ENCODE results near the gene GRM3. TPM values are rescaled to one million over a fixed set of nuclear protein-coding genes. Genes with fewer than 3 reads are reported as not detected.
"Not testable (repeated sequence)": the region's sequence is repeated elsewhere in the genome, so short reads cannot be mapped to it uniquely, and the experiment has no call there.

The GRM3 gene
- total RNA-seq = 0.05 TPM
- 0.07 TPM for polyA plus RNA-seq
- long read RNA-seq, donor 1 = 0 reads
- long read RNA-seq, donor 2 = 0 reads
- long read RNA-seq, donor 3 = 0 reads
- long read RNA-seq, donor 4 = 0 reads
- long read RNA-seq, donor 5 = 0 reads
- long read RNA-seq, donor 6 = 0 reads
- long read RNA-seq, donor 7 = 0 reads
- long read RNA-seq, donor 8 = 0 reads
- long read RNA-seq, donor 9 = 0 reads
- long read RNA-seq, donor 10 = 0 reads

- Histone ChIP-seq H3K9me3 (ENCODE audit: control insufficient read depth in 2 of 2, insufficient read depth in 1 of 2, low read length in 1 of 2) (no peaks in the 10 kb centered on the region), H3K27ac (ENCODE audit: low read depth in 1 of 2, low read length in 1 of 2) (no peak within 1 kb of the TSS), H3K4me1 (ENCODE audit: control insufficient read depth in 2 of 2, insufficient read depth in 2 of 2, low read length in 2 of 2) (no peaks in the 10 kb centered on the region), H3K36me3 (ENCODE audit: control insufficient read depth in 2 of 2, insufficient read depth in 2 of 2, low read length in 1 of 2) (no peaks in the 10 kb centered on the region), H3K4me3 (ENCODE audit: low read length in 2 of 2) (no peak within 1 kb of the TSS), H3K27me3 (ENCODE audit: control insufficient read depth in 2 of 2, insufficient read depth in 1 of 2, low read length in 1 of 2) (peaks cover 12 to 28% of the 10 kb centered on the region in 2 donors)
- 4% methylated on average over 23 of the region's 23 CpGs for WGBS
- DNase-seq (ENCODE audit: low read depth in 6 of 9, low spot score in 9 of 9) = no peak
Observed at GRCh38 chr7:86643561-86644281, at the start of gene GRM3. GRM3 (plus strand) TSS chr7:86643909; CDS start chr7:86765146, 121,237 bp downstream.

GRCh38 chr7:86598311-86598710, 45.4 kb upstream of the GRM3 start:
- no peak overlapping the region for H3K4me3 ChIP-seq (ENCODE audit: low read length in 2 of 2)
- no peaks in the 10 kb centered on the region for H3K27me3 ChIP-seq (ENCODE audit: control insufficient read depth in 2 of 2, insufficient read depth in 1 of 2, low read length in 1 of 2)
- DNase-seq (ENCODE audit: low read depth in 6 of 9, low spot score in 9 of 9) = no peak
- H3K9me3 ChIP-seq (ENCODE audit: control insufficient read depth in 2 of 2, insufficient read depth in 1 of 2, low read length in 1 of 2) = peaks cover 1 to 4% of the 10 kb centered on the region in 2 donors
- no peaks in the 10 kb centered on the region for H3K36me3 ChIP-seq (ENCODE audit: control insufficient read depth in 2 of 2, insufficient read depth in 2 of 2, low read length in 1 of 2)
- no peak overlapping the region for H3K27ac ChIP-seq (ENCODE audit: low read depth in 1 of 2, low read length in 1 of 2)
- 74% methylated on average over 15 of the region's 15 CpGs for WGBS
- H3K4me1 ChIP-seq (ENCODE audit: control insufficient read depth in 2 of 2, insufficient read depth in 2 of 2, low read length in 2 of 2) = no peaks in the 10 kb centered on the region

GRCh38 chr7:86598721-86599120, 45.0 kb upstream of the GRM3 start:
- no peaks in the 10 kb centered on the region for H3K4me1 ChIP-seq (ENCODE audit: control insufficient read depth in 2 of 2, insufficient read depth in 2 of 2, low read length in 2 of 2)
- 96% methylated on average over 9 of the region's 9 CpGs for WGBS
- no peak for DNase-seq (ENCODE audit: low read depth in 6 of 9, low spot score in 9 of 9)
- H3K27me3 ChIP-seq (ENCODE audit: control insufficient read depth in 2 of 2, insufficient read depth in 1 of 2, low read length in 1 of 2) = no peaks in the 10 kb centered on the region
- H3K36me3 ChIP-seq (ENCODE audit: control insufficient read depth in 2 of 2, insufficient read depth in 2 of 2, low read length in 1 of 2) = no peaks in the 10 kb centered on the region
- peaks cover 1 to 4% of the 10 kb centered on the region in 2 donors for H3K9me3 ChIP-seq (ENCODE audit: control insufficient read depth in 2 of 2, insufficient read depth in 1 of 2, low read length in 1 of 2)
- no peak overlapping the region for H3K27ac ChIP-seq (ENCODE audit: low read depth in 1 of 2, low read length in 1 of 2)
- no peak overlapping the region for H3K4me3 ChIP-seq (ENCODE audit: low read length in 2 of 2)

- peaks cover 1 to 4% of the 10 kb centered on the region in 2 donors for H3K9me3 ChIP-seq (ENCODE audit: control insufficient read depth in 2 of 2, insufficient read depth in 1 of 2, low read length in 1 of 2)
- peak in 1 of 9 donors; percentile 3 for DNase-seq (ENCODE audit: low read depth in 6 of 9, low spot score in 9 of 9)
- H3K4me1 ChIP-seq (ENCODE audit: control insufficient read depth in 2 of 2, insufficient read depth in 2 of 2, low read length in 2 of 2) = no peaks in the 10 kb centered on the region
- no peaks in the 10 kb centered on the region for H3K27me3 ChIP-seq (ENCODE audit: control insufficient read depth in 2 of 2, insufficient read depth in 1 of 2, low read length in 1 of 2)
- no peak overlapping the region for H3K4me3 ChIP-seq (ENCODE audit: low read length in 2 of 2)
- no peak overlapping the region for H3K27ac ChIP-seq (ENCODE audit: low read depth in 1 of 2, low read length in 1 of 2)
- 91% methylated on average over 6 of the region's 6 CpGs for WGBS
- no peaks in the 10 kb centered on the region for H3K36me3 ChIP-seq (ENCODE audit: control insufficient read depth in 2 of 2, insufficient read depth in 2 of 2, low read length in 1 of 2)
Observed at GRCh38 chr7:86600506-86601290, 43.0 kb upstream of the GRM3 start.

- H3K9me3 ChIP-seq (ENCODE audit: control insufficient read depth in 2 of 2, insufficient read depth in 1 of 2, low read length in 1 of 2); H3K4me1 ChIP-seq (ENCODE audit: control insufficient read depth in 2 of 2, insufficient read depth in 2 of 2, low read length in 2 of 2); H3K27me3 ChIP-seq (ENCODE audit: control insufficient read depth in 2 of 2, insufficient read depth in 1 of 2, low read length in 1 of 2); H3K4me3 ChIP-seq (ENCODE audit: low read length in 2 of 2); H3K27ac ChIP-seq (ENCODE audit: low read depth in 1 of 2, low read length in 1 of 2); DNase-seq (ENCODE audit: low read depth in 6 of 9, low spot score in 9 of 9); H3K36me3 ChIP-seq (ENCODE audit: control insufficient read depth in 2 of 2, insufficient read depth in 2 of 2, low read length in 1 of 2): not testable (repeated sequence)
- 93% methylated on average over 2 of the region's 2 CpGs for WGBS
Observed at GRCh38 chr7:86615711-86616110, 28.0 kb upstream of the GRM3 start.

GRCh38 chr7:86644282-86645224, 844 bp downstream of the GRM3 start:
- no peak overlapping the region for H3K4me3 ChIP-seq (ENCODE audit: low read length in 2 of 2)
- no peak for DNase-seq (ENCODE audit: low read depth in 6 of 9, low spot score in 9 of 9)
- no peak overlapping the region for H3K27ac ChIP-seq (ENCODE audit: low read depth in 1 of 2, low read length in 1 of 2)
- H3K27me3 ChIP-seq (ENCODE audit: control insufficient read depth in 2 of 2, insufficient read depth in 1 of 2, low read length in 1 of 2) = peaks cover 12 to 28% of the 10 kb centered on the region in 2 donors
- no peaks in the 10 kb centered on the region for H3K36me3 ChIP-seq (ENCODE audit: control insufficient read depth in 2 of 2, insufficient read depth in 2 of 2, low read length in 1 of 2)
- H3K9me3 ChIP-seq (ENCODE audit: control insufficient read depth in 2 of 2, insufficient read depth in 1 of 2, low read length in 1 of 2) = no peaks in the 10 kb centered on the region
- 5% methylated on average over 42 of the region's 42 CpGs for WGBS
- H3K4me1 ChIP-seq (ENCODE audit: control insufficient read depth in 2 of 2, insufficient read depth in 2 of 2, low read length in 2 of 2) = no peaks in the 10 kb centered on the region

- H3K36me3 ChIP-seq (ENCODE audit: control insufficient read depth in 2 of 2, insufficient read depth in 2 of 2, low read length in 1 of 2) = no peaks in the 10 kb centered on the region
- peaks cover 12 to 28% of the 10 kb centered on the region in 2 donors for H3K27me3 ChIP-seq (ENCODE audit: control insufficient read depth in 2 of 2, insufficient read depth in 1 of 2, low read length in 1 of 2)
- DNase-seq (ENCODE audit: low read depth in 6 of 9, low spot score in 9 of 9) = no peak
- no peaks in the 10 kb centered on the region for H3K9me3 ChIP-seq (ENCODE audit: control insufficient read depth in 2 of 2, insufficient read depth in 1 of 2, low read length in 1 of 2)
- no peaks in the 10 kb centered on the region for H3K4me1 ChIP-seq (ENCODE audit: control insufficient read depth in 2 of 2, insufficient read depth in 2 of 2, low read length in 2 of 2)
- no peak overlapping the region for H3K4me3 ChIP-seq (ENCODE audit: low read length in 2 of 2)
- H3K27ac ChIP-seq (ENCODE audit: low read depth in 1 of 2, low read length in 1 of 2) = no peak overlapping the region
- WGBS = 18% methylated on average over 13 of the region's 13 CpGs
Observed at GRCh38 chr7:86645225-86645608, 1.5 kb downstream of the GRM3 start.

GRCh38 chr7:86645676-86646276, 2.1 kb downstream of the GRM3 start:
- H3K36me3 ChIP-seq (ENCODE audit: control insufficient read depth in 2 of 2, insufficient read depth in 2 of 2, low read length in 1 of 2) = no peaks in the 10 kb centered on the region
- 68% methylated on average over 2 of the region's 2 CpGs for WGBS
- no peak for DNase-seq (ENCODE audit: low read depth in 6 of 9, low spot score in 9 of 9)

More at GRCh38 chr7:86645676-86646276, 2.1 kb downstream of the GRM3 start:
- H3K27me3 ChIP-seq (ENCODE audit: control insufficient read depth in 2 of 2, insufficient read depth in 1 of 2, low read length in 1 of 2) = peaks cover 12 to 28% of the 10 kb centered on the region in 2 donors
- no peaks in the 10 kb centered on the region for H3K9me3 ChIP-seq (ENCODE audit: control insufficient read depth in 2 of 2, insufficient read depth in 1 of 2, low read length in 1 of 2)
- no peaks in the 10 kb centered on the region for H3K4me1 ChIP-seq (ENCODE audit: control insufficient read depth in 2 of 2, insufficient read depth in 2 of 2, low read length in 2 of 2)
- H3K4me3 ChIP-seq (ENCODE audit: low read length in 2 of 2) = no peak overlapping the region
- H3K27ac ChIP-seq (ENCODE audit: low read depth in 1 of 2, low read length in 1 of 2) = no peak overlapping the region
